ENCODE measurements around the gene SLC47A2.
"Not testable (repeated sequence)": the region's sequence is repeated elsewhere in the genome, so short reads cannot be mapped to it uniquely, and the experiment has no call there.

The SLC47A2 gene

GRCh38 chr17:19716108-19717030, at the start of gene SLC47A2:
TSS of gene SLC47A2 (minus strand) at chr17:19716584. CDS start at chr17:19716555, 29 bp downstream.
- no peak for DNase-seq

GRCh38 chr17:19766016-19766415, 49.6 kb upstream of the SLC47A2 start:
- no peak for DNase-seq

GRCh38 chr17:19763991-19764390, 47.6 kb upstream of the SLC47A2 start:
- DNase-seq = not testable (repeated sequence)

- DNase-seq = no peak
Measured at GRCh38 chr17:19763416-19763815, 47.0 kb upstream of the SLC47A2 start.

GRCh38 chr17:19762515-19762961, 46.2 kb upstream of the SLC47A2 start:
- no peak for DNase-seq

GRCh38 chr17:19760746-19761145, 44.4 kb upstream of the SLC47A2 start:
- DNase-seq = no peak

GRCh38 chr17:19759568-19760549, 43.5 kb upstream of the SLC47A2 start:
- DNase-seq = no peak

- no peak for DNase-seq
Measured at GRCh38 chr17:19757536-19758180, 41.3 kb upstream of the SLC47A2 start.

GRCh38 chr17:19756546-19756945, 40.2 kb upstream of the SLC47A2 start:
- no peak for DNase-seq

GRCh38 chr17:19755821-19756510, 39.6 kb upstream of the SLC47A2 start:
- no peak for DNase-seq

- no peak for DNase-seq
Measured at GRCh38 chr17:19755392-19755791, 39.0 kb upstream of the SLC47A2 start.

- no peak for DNase-seq
Measured at GRCh38 chr17:19753661-19754463, 37.5 kb upstream of the SLC47A2 start.

- DNase-seq = no peak
Measured at GRCh38 chr17:19753051-19753509, 36.7 kb upstream of the SLC47A2 start.

- no peak for DNase-seq
Measured at GRCh38 chr17:19752216-19753050, 36.0 kb upstream of the SLC47A2 start.

- DNase-seq = no peak
Measured at GRCh38 chr17:19750835-19751234, 34.5 kb upstream of the SLC47A2 start.

GRCh38 chr17:19750020-19750572, 33.7 kb upstream of the SLC47A2 start:
- no peak for DNase-seq

GRCh38 chr17:19748807-19749193, 32.4 kb upstream of the SLC47A2 start:
- no peak for DNase-seq

GRCh38 chr17:19747829-19748806, 31.7 kb upstream of the SLC47A2 start, which contains the start of gene ALDH3A1:
TSS of gene ALDH3A1 (minus strand) at chr17:19748298. CDS start at chr17:19745129, 3,169 bp downstream.
- DNase-seq = no peak

Measured in NCI-H2029 (cell line).